Left lobe of liver (tissue), 2 donors: ENCODE measurements around the gene CPA1. TPM values are rescaled to one million over a fixed set of nuclear protein-coding genes. Genes with fewer than 3 reads are reported as not detected.

Source experiments
- ATAC-seq: fragments of 200-7000 bp; cut with Tn5 transposase; one replicate; pipeline ENCODE4 v1.9.1; 2020; ENCODE audit warnings: mild to moderate bottlenecking, moderate library complexity
- DNase-seq: peaks from one replicate; pipeline ENCODE4 v3.0.0-alpha.2; 2020; ENCODE audit warnings: low spot score
- total RNA-seq: library from RNA; stranded (reverse); gene quantifications from one replicate; pipeline ENCODE4 v1.2.1, GENCODE V29; 2021
- donor health status: DM: no; HTN: no; CAD: no; lungs with moderate emphysema.
- donor health status: DM: no; HTN: yes; CAD: no.

The CPA1 gene
- total RNA-seq, 1 donor from 2014 or later, result 16.8 TPM

- DNase-seq (peak; percentile 30), ATAC-seq (no peak)
Measured at GRCh38 chr7:130353196-130353595, 27.1 kb upstream of the CPA1 start.

- DNase-seq (no peak), ATAC-seq (peak; percentile 25)
Measured at GRCh38 chr7:130356121-130356875, 24.0 kb upstream of the CPA1 start.

- DNase-seq, result no peak
- no peak for ATAC-seq
Measured at GRCh38 chr7:130356876-130357611, 23.2 kb upstream of the CPA1 start.

- DNase-seq (no peak), ATAC-seq (no peak)
Measured at GRCh38 chr7:130358471-130358870, 21.8 kb upstream of the CPA1 start.

GRCh38 chr7:130359276-130359857 is 20.9 kb upstream of the CPA1 start:
- no peak for DNase-seq

GRCh38 chr7:130360518-130360917 is 19.8 kb upstream of the CPA1 start:
- DNase-seq (no peak), ATAC-seq (no peak)

More at GRCh38 chr7:130359276-130359857, 20.9 kb upstream of the CPA1 start:
- no peak for ATAC-seq

GRCh38 chr7:130361681-130362080 is 18.6 kb upstream of the CPA1 start:
- DNase-seq (no peak), ATAC-seq (no peak)

GRCh38 chr7:130362251-130362816 is 18.0 kb upstream of the CPA1 start:
- DNase-seq (no peak), ATAC-seq (no peak)

- ATAC-seq (no peak), DNase-seq (no peak)
Measured at GRCh38 chr7:130363026-130363847, 17.1 kb upstream of the CPA1 start.

- ATAC-seq (no peak), DNase-seq (no peak)
Measured at GRCh38 chr7:130364451-130364850, 15.8 kb upstream of the CPA1 start.

GRCh38 chr7:130365088-130365487 is 15.2 kb upstream of the CPA1 start:
- DNase-seq (no peak), ATAC-seq (no peak)

- ATAC-seq (no peak), DNase-seq (no peak)
Measured at GRCh38 chr7:130365511-130366441, 14.5 kb upstream of the CPA1 start.

GRCh38 chr7:130366564-130366963 is 13.7 kb upstream of the CPA1 start:
- DNase-seq (no peak), ATAC-seq (no peak)

- DNase-seq (no peak), ATAC-seq (no peak)
Measured at GRCh38 chr7:130367088-130367755, 13.1 kb upstream of the CPA1 start.

- DNase-seq, result no peak
- ATAC-seq, result no peak
Measured at GRCh38 chr7:130367836-130368746, 12.2 kb upstream of the CPA1 start.

GRCh38 chr7:130369110-130369711 is 11.1 kb upstream of the CPA1 start:
- no peak for DNase-seq
- ATAC-seq, result peak; percentile 66

GRCh38 chr7:130369831-130370550 is 10.3 kb upstream of the CPA1 start:
- ATAC-seq, result no peak
- no peak for DNase-seq
